K562 (cell line): ENCODE measurements around the gene PAXIP1. TPM values are rescaled to one million over a fixed set of nuclear protein-coding genes. Genes with fewer than 3 reads are reported as not detected.
"Not testable (repeated sequence)": the region's sequence is repeated elsewhere in the genome, so short reads cannot be mapped to it uniquely, and the experiment has no call there.

Experiments
- ATAC-seq: fragments of 200-7000 bp; cut with Tn5 transposase; 3 replicates; pipeline ENCODE4 v1.9.1; 2020; ENCODE audit warnings: moderate library complexity
- BruUV-seq: library from RNA; stranded (reverse); fragments of 400-500 nt; replicated peaks from 2 replicates; lab custom pipeline; 2021; lab: Mats Ljungman, UMichigan
- CTCF ChIA-PET: fragments of 300-600 bp; formaldehyde crosslinking; extraction: SDS; loops from one replicate; lab custom pipeline; 2021; ENCODE audit warnings: low intra/inter-chr PET ratio; lab: Yijun Ruan, JAX
- POLR2A ChIA-PET: fragments of 300-600, 350-650 bp; sonication (Branson Sonifier 250); formaldehyde crosslinking; extraction: SDS; loops from one replicate; lab custom pipeline; 2021; ENCODE audit warnings: antibody characterized with exemption, inconsistent platforms; lab: Yijun Ruan, JAX
- DNase-seq, 4 experiments: peaks; one replicate each; pipeline versions ENCODE4 v3.0.0 to v3.0.0-alpha.2; 2011 to 2018; ENCODE audit warnings: low spot score in 3 of 4, mixed read lengths in 3 of 4; ENCODE audit errors: extremely low read depth in 1 of 4
- FAIRE-seq: peaks from 2 replicates; lab custom pipeline; 2011; peaks lifted over from hg19 to GRCh38; lab: Jason Lieb, UNC
- H2AFZ ChIP-seq: 2 replicates; pipeline ENCODE4 v1.6.0; 2011; ENCODE audit warnings: low read depth, low read length, control low read depth, inconsistent platforms
- H3K27ac ChIP-seq: fragments of 200-600 bp; 3 replicates; pipeline ENCODE4 v1.8.0; 2011; ENCODE audit warnings: low read depth, mild to moderate bottlenecking, control low read depth, inconsistent platforms, low read length, moderate library complexity, mixed read lengths; ENCODE audit errors: extremely low read depth
- H3K27me3 ChIP-seq, 2 experiments: fragments of 300-600 bp in 1 of 2; 2 replicates in 1 of 2; 3 replicates in 1 of 2; pipeline versions ENCODE4 v1.6.0 to v1.8.0; 2011; ENCODE audit warnings: inconsistent platforms in 2 of 2, low read length in 2 of 2, mild to moderate bottlenecking in 1 of 2, mixed read lengths in 1 of 2, moderate library complexity in 1 of 2; ENCODE audit not compliant: control insufficient read depth in 2 of 2, insufficient read depth in 2 of 2
- H3K36me3 ChIP-seq: fragments of 300-600 bp; 3 replicates; pipeline ENCODE4 v1.8.0; 2011; ENCODE audit warnings: mild to moderate bottlenecking, low read length, inconsistent platforms; ENCODE audit not compliant: control insufficient read depth, insufficient read depth
- H3K4me1 ChIP-seq, 2 experiments: fragments of 200-600 bp in 1 of 2; replicated peaks in 1 of 2; 2 replicates in 1 of 2; 3 replicates in 1 of 2; pipeline versions ENCODE4 v1.5.1 to v1.8.0; 2011; ENCODE audit warnings: inconsistent platforms in 2 of 2, low read length in 2 of 2, mild to moderate bottlenecking in 1 of 2, mixed read lengths in 1 of 2, moderate library complexity in 1 of 2; ENCODE audit not compliant: control insufficient read depth in 2 of 2, insufficient read depth in 2 of 2
- H3K4me2 ChIP-seq: 2 replicates; pipeline ENCODE4 v1.6.1; 2011; ENCODE audit warnings: low read length, control low read depth, inconsistent platforms, mixed read lengths; ENCODE audit not compliant: insufficient read depth
- H3K4me3 ChIP-seq: fragments of 200-600 bp; sonication (generic), shearing (Covaris generic); 2 replicates; pipeline ENCODE4 v1.5.1; 2016; ENCODE audit warnings: control low read depth, inconsistent platforms
- H3K79me2 ChIP-seq: fragments of 200-600 bp; 3 replicates; pipeline ENCODE4 v1.8.0; 2011; ENCODE audit warnings: low read length, inconsistent platforms; ENCODE audit not compliant: control insufficient read depth, insufficient read depth
- H3K9ac ChIP-seq, 2 experiments: 2 replicates each; pipeline versions ENCODE4 v1.6.0 to v1.6.1; 2011; ENCODE audit warnings: low read depth in 2 of 2, low read length in 2 of 2, control low read depth in 1 of 2, inconsistent platforms in 1 of 2, mild to moderate bottlenecking in 1 of 2, mixed read lengths in 1 of 2; ENCODE audit not compliant: insufficient read depth in 1 of 2
- H3K9me1 ChIP-seq: one replicate; pipeline ENCODE4 v1.6.0; 2011; ENCODE audit warnings: inconsistent platforms, mild to moderate bottlenecking, low read length, moderate library complexity; ENCODE audit not compliant: control insufficient read depth, insufficient read depth
- H3K9me3 ChIP-seq: replicated peaks from 2 replicates; pipeline ENCODE4 v1.5.1; 2011; ENCODE audit warnings: low read depth, low read length, inconsistent platforms; ENCODE audit not compliant: control insufficient read depth, insufficient read depth
- H4K20me1 ChIP-seq: replicated peaks from 2 replicates; pipeline ENCODE4 v1.6.1; 2011; ENCODE audit warnings: low read length, inconsistent platforms, mixed read lengths; ENCODE audit not compliant: control insufficient read depth, insufficient read depth
- CEBPZ ChIP-seq: fragments of 150-350 bp; IDR thresholded peaks from 2 replicates; pipeline ENCODE4 v1.6.1; 2014; ENCODE audit warnings: low read depth, mild to moderate bottlenecking, low read length, borderline replicate concordance
- TRIM28 ChIP-seq: fragments of 450-650 bp; IDR thresholded peaks from 2 replicates; pipeline ENCODE4 v1.6.1; 2017
- ZEB2 ChIP-seq: fragments of 450-650 bp; IDR thresholded peaks from 2 replicates; pipeline ENCODE4 v1.6.1; 2016
- ZFP36 ChIP-seq: fragments of 150-350 bp; IDR thresholded peaks from 2 replicates; pipeline ENCODE4 v1.6.1; 2018; ENCODE audit warnings: low read length, low read depth; ENCODE audit not compliant: partially characterized antibody
- WGBS: fragments of 100-300 bp; shearing (Covaris generic); methylation state at CpG from one replicate; pipeline ENCODE4 v1.1.6; 2016; ENCODE audit warnings: low coverage, mixed read lengths; ENCODE audit not compliant: insufficient coverage; ENCODE audit errors: missing lambda C conversion rate; 5-methylcytosine and 5-hydroxymethylcytosine counted together
- in situ Hi-C: fragments of 300-500 bp; cut with MboI; formaldehyde crosslinking; loops from 4 replicates; pipeline ENCODE4 v1.15.0; 2018; ENCODE audit warnings: inconsistent platforms, mixed read lengths
- intact Hi-C: fragments of 100-400 bp; cut with micrococcal nuclease; formaldehyde crosslinking; loops from 2 replicates; pipeline ENCODE4 v1.14.2; 2022
- polyA plus RNA-seq, 8 experiments: library from polyadenylated mRNA; depleted of rRNA in 4 of 8; stranded (reverse) in 5 of 8; unstranded in 3 of 8; fragments of >200 nt; fragmentation: Nextera tagmentation in 2 of 8; fragmentation: Illumina TruSeq in 1 of 8; extraction: Ambion mirVana in 2 of 8; extraction: Trizol in 1 of 8; gene quantifications; 2 replicates each; pipeline versions ENCODE4 v1.2.1 to v1.2.3, GENCODE V29; 2011 to 2014; ENCODE audit warnings: inconsistent platforms in 1 of 8, missing spikeins in 1 of 8
- total RNA-seq, 7 experiments: library from RNA; depleted of rRNA in 6 of 7; stranded (reverse); fragments of >200 nt in 6 of 7; fragmentation: Illumina TruSeq in 2 of 7; extraction: Trizol in 2 of 7; gene quantifications; 2 replicates each; pipeline versions ENCODE4 v1.2.1 to v1.2.3, GENCODE V29; 2011 to 2021; ENCODE audit warnings: low replicate concordance in 1 of 7
- TF ChIP-seq, protein P1 (sequence below): fragments of 450-650 bp; IDR thresholded peaks from 2 replicates; pipeline ENCODE4 v1.6.1; 2018; ENCODE audit warnings: mild to moderate bottlenecking, low read depth; ENCODE audit not compliant: partially characterized antibody

PAXIP1 gene
- total and polyA plus RNA-seq, 9 of the 15 experiments (the other 6 are each of a cell fraction or from before 2014, with no cell fraction given), result 9.7 to 37.9 (median 28.4) TPM

DNA sequence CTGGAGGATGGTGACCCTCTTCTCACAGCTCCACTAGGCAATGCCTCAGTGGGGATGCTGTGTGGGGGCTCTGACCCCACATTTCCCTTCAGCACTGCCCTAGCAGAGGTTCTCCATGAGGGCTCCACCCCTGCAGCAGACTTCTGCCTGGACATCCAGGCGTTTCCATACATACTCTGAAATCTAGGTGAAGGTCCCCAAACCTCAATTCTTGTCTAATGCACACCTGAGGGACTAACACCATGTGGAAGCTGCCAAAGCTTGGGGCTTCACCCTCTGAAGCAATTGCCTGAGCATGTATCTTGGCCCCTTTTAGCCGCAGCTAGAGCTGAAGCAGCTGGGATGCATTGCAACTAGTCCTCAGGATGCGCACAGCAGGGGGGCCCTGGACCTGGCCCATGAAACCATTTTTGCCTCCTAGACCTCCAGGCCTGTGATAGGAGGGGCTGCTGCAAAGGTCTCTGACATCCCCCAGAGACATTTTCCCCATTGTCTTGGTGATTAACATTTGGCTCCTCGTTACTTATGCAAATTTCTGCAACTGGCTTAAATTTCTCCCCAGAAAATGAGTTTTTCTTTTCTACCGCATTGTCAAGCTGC is 68.5 kb downstream of the PAXIP1 start:
- H3K27me3 ChIP-seq, in situ Hi-C loops, H3K4me1 ChIP-seq, H3K27ac ChIP-seq, H2AFZ ChIP-seq, H3K36me3 ChIP-seq, BruUV-seq, DNase-seq, H3K4me3 ChIP-seq, intact Hi-C loops, CTCF ChIA-PET, ATAC-seq, H3K9ac ChIP-seq, H3K9me1 ChIP-seq, H4K20me1 ChIP-seq, H3K4me2 ChIP-seq, H3K79me2 ChIP-seq, FAIRE-seq: not testable (repeated sequence)
- peaks cover 17% of the 10 kb centered on the region for H3K9me3 ChIP-seq
- 14% methylated on average over 5 of the region's 5 CpGs for WGBS
- POLR2A ChIA-PET, result interaction anchor here (0.6 kb wide), 1 partner anchor 650 kb away, joined by 3 read pairs; no protein-coding TSS in a partner anchor
- TF ChIP-seq ZFP36, result peak; percentile 54
- TF ChIP-seq ZEB2, result peak; percentile 42; the same call in 1 of the 2 replicates
- TF ChIP-seq, protein P1, sequence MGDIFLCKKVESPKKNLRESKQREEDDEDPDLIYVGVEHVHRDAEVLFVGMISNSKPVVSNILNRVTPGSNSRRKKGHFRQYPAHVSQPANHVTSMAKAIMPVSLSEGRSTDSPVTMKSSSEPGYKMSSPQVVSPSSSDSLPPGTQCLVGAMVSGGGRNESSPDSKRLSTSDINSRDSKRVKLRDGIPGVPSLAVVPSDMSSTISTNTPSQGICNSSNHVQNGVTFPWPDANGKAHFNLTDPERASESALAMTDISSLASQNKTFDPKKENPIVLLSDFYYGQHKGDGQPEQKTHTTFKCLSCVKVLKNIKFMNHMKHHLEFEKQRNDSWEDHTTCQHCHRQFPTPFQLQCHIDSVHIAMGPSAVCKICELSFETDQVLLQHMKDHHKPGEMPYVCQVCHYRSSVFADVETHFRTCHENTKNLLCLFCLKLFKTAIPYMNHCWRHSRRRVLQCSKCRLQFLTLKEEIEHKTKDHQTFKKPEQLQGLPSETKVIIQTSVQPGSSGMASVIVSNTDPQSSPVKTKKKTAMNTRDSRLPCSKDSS, result peak; percentile 85
- peak; percentile 91 for TF ChIP-seq TRIM28
- TF ChIP-seq CEBPZ, result 0 out of 2 replicates have a peak, but pooled peaks have one; percentile 46
